ENCODE measurements around the gene ADCY4.

The ADCY4 gene

GRCh38 chr14:24297190-24297964 lies 37.5 kb downstream of the ADCY4 start:
- no peak overlapping the region for H3K4me3 ChIP-seq (ENCODE audit: low read depth, low read length)
- peak; percentile 38 for DNase-seq (ENCODE audit: low read depth)
- TF ChIP-seq MYC (IDR thresholded peaks at IDR 0.05; ENCODE audit: low read depth, low read length) (no peak), MAX (IDR thresholded peaks at IDR 0.05; ENCODE audit: low read depth, low read length) (no peak), POLR2A (IDR thresholded peaks at IDR 0.05; ENCODE audit: extremely low read depth, insufficient read length) (no peak), CTCF (IDR thresholded peaks at IDR 0.05; ENCODE audit: low read depth, low read length) (peak; percentile 18)

GRCh38 chr14:24296341-24297157 lies 38.3 kb downstream of the ADCY4 start:
- DNase-seq (ENCODE audit: low read depth) = peak; percentile 91
- TF ChIP-seq MAX (IDR thresholded peaks at IDR 0.05; ENCODE audit: low read depth, low read length) (peak; percentile 74), CTCF (IDR thresholded peaks at IDR 0.05; ENCODE audit: low read depth, low read length) (peak; percentile 71), MYC (IDR thresholded peaks at IDR 0.05; ENCODE audit: low read depth, low read length) (peak; percentile 39), POLR2A (IDR thresholded peaks at IDR 0.05; ENCODE audit: extremely low read depth, insufficient read length) (no peak)
- H3K4me3 ChIP-seq (ENCODE audit: low read depth, low read length) = no peak overlapping the region

GRCh38 chr14:24293525-24293924 lies 41.3 kb downstream of the ADCY4 start:
- no peak for TF ChIP-seq MYC (IDR thresholded peaks at IDR 0.05; ENCODE audit: low read depth, low read length)
- TF ChIP-seq MAX (IDR thresholded peaks at IDR 0.05; ENCODE audit: low read depth, low read length) = no peak
- TF ChIP-seq CTCF (IDR thresholded peaks at IDR 0.05; ENCODE audit: low read depth, low read length) = no peak
- TF ChIP-seq POLR2A (IDR thresholded peaks at IDR 0.05; ENCODE audit: extremely low read depth, insufficient read length) = no peak
- no peak for DNase-seq (ENCODE audit: low read depth)
- no peak overlapping the region for H3K4me3 ChIP-seq (ENCODE audit: low read depth, low read length)

GRCh38 chr14:24292118-24292807 lies 42.6 kb downstream of the ADCY4 start:
- TF ChIP-seq POLR2A (IDR thresholded peaks at IDR 0.05; ENCODE audit: extremely low read depth, insufficient read length) = no peak
- no peak for TF ChIP-seq CTCF (IDR thresholded peaks at IDR 0.05; ENCODE audit: low read depth, low read length)
- no peak for TF ChIP-seq MYC (IDR thresholded peaks at IDR 0.05; ENCODE audit: low read depth, low read length)
- no peak for TF ChIP-seq MAX (IDR thresholded peaks at IDR 0.05; ENCODE audit: low read depth, low read length)
- no peak for DNase-seq (ENCODE audit: low read depth)
- no peak overlapping the region for H3K4me3 ChIP-seq (ENCODE audit: low read depth, low read length)

- no peak overlapping the region for H3K4me3 ChIP-seq (ENCODE audit: low read depth, low read length)
- no peak for TF ChIP-seq MYC (IDR thresholded peaks at IDR 0.05; ENCODE audit: low read depth, low read length)
- no peak for TF ChIP-seq POLR2A (IDR thresholded peaks at IDR 0.05; ENCODE audit: extremely low read depth, insufficient read length)
- no peak for TF ChIP-seq MAX (IDR thresholded peaks at IDR 0.05; ENCODE audit: low read depth, low read length)
- no peak for TF ChIP-seq CTCF (IDR thresholded peaks at IDR 0.05; ENCODE audit: low read depth, low read length)
- no peak for DNase-seq (ENCODE audit: low read depth)
Observed at GRCh38 chr14:24291446-24292117, 43.3 kb downstream of the ADCY4 start.
